HG02623 (cell line): ENCODE results near the gene NRIP1.
A peak's percentile ranks its signal among the peaks of the same experiment; 100 is the strongest.

ENCODE experiments used
- ATAC-seq: cut with Tn5 transposase; IDR thresholded peaks from one replicate; pipeline ENCODE4 v1.9.1; 2021; ENCODE audit warnings: moderate library complexity; ENCODE audit not compliant: unreplicated experiment

Gene NRIP1

GRCh38 chr21:15066123-15066575 lies 1.3 kb upstream of the NRIP1 start:
- no peak for ATAC-seq

- ATAC-seq: peak; percentile 22
Measured at GRCh38 chr21:15065392-15066122, 757 bp upstream of the NRIP1 start.

- ATAC-seq: peak; percentile 10
Measured at GRCh38 chr21:15063814-15064575, 805 bp downstream of the NRIP1 start.

GRCh38 chr21:15063081-15063813 lies 1.6 kb downstream of the NRIP1 start:
- ATAC-seq: no peak

- no peak for ATAC-seq
Measured at GRCh38 chr21:15062606-15062965, 2.2 kb downstream of the NRIP1 start.

- no peak for ATAC-seq
Measured at GRCh38 chr21:15061747-15062605, 2.8 kb downstream of the NRIP1 start.

- ATAC-seq: no peak
Measured at GRCh38 chr21:15061279-15061678, 3.5 kb downstream of the NRIP1 start.

- no peak for ATAC-seq
Measured at GRCh38 chr21:15060543-15061175, 4.1 kb downstream of the NRIP1 start.

- ATAC-seq: no peak
Measured at GRCh38 chr21:15059397-15059796, 5.4 kb downstream of the NRIP1 start.

GRCh38 chr21:15058854-15059263 lies 5.9 kb downstream of the NRIP1 start:
- ATAC-seq: no peak

GRCh38 chr21:15057285-15057684 lies 7.5 kb downstream of the NRIP1 start:
- no peak for ATAC-seq

- ATAC-seq: no peak
Measured at GRCh38 chr21:15054606-15055239, 10.1 kb downstream of the NRIP1 start.

- ATAC-seq: no peak
Measured at GRCh38 chr21:15054089-15054488, 10.7 kb downstream of the NRIP1 start.

- no peak for ATAC-seq
Measured at GRCh38 chr21:15053500-15053899, 11.3 kb downstream of the NRIP1 start.

- ATAC-seq: peak; percentile 14
Measured at GRCh38 chr21:15052459-15052763, 12.4 kb downstream of the NRIP1 start.

GRCh38 chr21:15051644-15052458 lies 12.9 kb downstream of the NRIP1 start:
- peak; percentile 80 for ATAC-seq

- no peak for ATAC-seq
Measured at GRCh38 chr21:15050568-15051377, 14.0 kb downstream of the NRIP1 start.

- ATAC-seq: no peak
Measured at GRCh38 chr21:15045017-15045416, 19.8 kb downstream of the NRIP1 start.
